HG03354 (cell line): Measurements from ENCODE around the gene IRAK2.
"Not testable (repeated sequence)": the region's sequence is repeated elsewhere in the genome, so short reads cannot be mapped to it uniquely, and the experiment has no call there.

ENCODE experiments used
- ATAC-seq: cut with Tn5 transposase; IDR thresholded peaks from one replicate; pipeline ENCODE4 v1.9.1; 2021; ENCODE audit warnings: mild to moderate bottlenecking; ENCODE audit not compliant: unreplicated experiment, poor library complexity, severe bottlenecking

The IRAK2 gene

GRCh38 chr3:10158555-10158954, 6.2 kb upstream of the IRAK2 start:
- ATAC-seq = not testable (repeated sequence)

- no peak for ATAC-seq
Observed at GRCh38 chr3:10160346-10160745, 4.4 kb upstream of the IRAK2 start.

- no peak for ATAC-seq
Observed at GRCh38 chr3:10160925-10161324, 3.8 kb upstream of the IRAK2 start.

- ATAC-seq = no peak
Observed at GRCh38 chr3:10162185-10162584, 2.5 kb upstream of the IRAK2 start.

- ATAC-seq = not testable (repeated sequence)
Observed at GRCh38 chr3:10164201-10164545, 546 bp upstream of the IRAK2 start.

- ATAC-seq = no peak
Observed at GRCh38 chr3:10166213-10166604, 1.5 kb downstream of the IRAK2 start.

GRCh38 chr3:10169000-10169496, 4.3 kb downstream of the IRAK2 start:
- ATAC-seq = no peak

GRCh38 chr3:10170915-10171478, 6.3 kb downstream of the IRAK2 start:
- no peak for ATAC-seq

- no peak for ATAC-seq
Observed at GRCh38 chr3:10173095-10173925, 8.6 kb downstream of the IRAK2 start.

GRCh38 chr3:10173926-10174435, 9.3 kb downstream of the IRAK2 start:
- ATAC-seq = no peak

- not testable (repeated sequence) for ATAC-seq
Observed at GRCh38 chr3:10175334-10175733, 10.6 kb downstream of the IRAK2 start.

GRCh38 chr3:10176150-10176549, 11.4 kb downstream of the IRAK2 start:
- ATAC-seq = not testable (repeated sequence)

- no peak for ATAC-seq
Observed at GRCh38 chr3:10177737-10178136, 13.0 kb downstream of the IRAK2 start.

GRCh38 chr3:10178892-10179291, 14.2 kb downstream of the IRAK2 start:
- ATAC-seq = no peak

- ATAC-seq = no peak
Observed at GRCh38 chr3:10180289-10180688, 15.6 kb downstream of the IRAK2 start.

- no peak for ATAC-seq
Observed at GRCh38 chr3:10180738-10181295, 16.1 kb downstream of the IRAK2 start.

GRCh38 chr3:10182950-10183349, 18.2 kb downstream of the IRAK2 start:
- ATAC-seq = no peak

- no peak for ATAC-seq
Observed at GRCh38 chr3:10184250-10184649, 19.5 kb downstream of the IRAK2 start.

GRCh38 chr3:10185804-10186762, 21.4 kb downstream of the IRAK2 start:
- ATAC-seq = no peak
